Keratinocyte (primary cell): ENCODE results near the gene PALD1. TPM values are rescaled to one million over a fixed set of nuclear protein-coding genes. Genes with fewer than 3 reads are reported as not detected.
"Not testable (repeated sequence)": the region's sequence is repeated elsewhere in the genome, so short reads cannot be mapped to it uniquely, and the experiment has no call there.

ENCODE experiments used
- DNase-seq: peaks from one replicate; pipeline ENCODE4 v3.0.0-alpha.2; 2011; ENCODE audit warnings: low read depth, missing footprints, low spot score
- FAIRE-seq: peaks from 2 replicates; lab custom pipeline; 2011; peaks lifted over from hg19 to GRCh38; lab: Jason Lieb, UNC
- H2AFZ ChIP-seq: 2 replicates; pipeline ENCODE4 v1.6.0; 2012; ENCODE audit warnings: low read length, control low read depth, inconsistent platforms; ENCODE audit not compliant: control insufficient read depth
- H3K27ac ChIP-seq: 2 replicates; pipeline ENCODE4 v1.5.1; 2011; ENCODE audit warnings: low read length; ENCODE audit not compliant: control insufficient read depth, insufficient read depth
- H3K27me3 ChIP-seq: 3 replicates; pipeline ENCODE4 v1.6.0; 2011; ENCODE audit warnings: low read length; ENCODE audit not compliant: control insufficient read depth, insufficient read depth; ENCODE audit errors: extremely low read depth
- H3K36me3 ChIP-seq, 2 experiments: 2 replicates in 1 of 2; 3 replicates in 1 of 2; pipeline ENCODE4 v1.5.1; 2011; ENCODE audit warnings: low read length in 2 of 2, mild to moderate bottlenecking in 1 of 2; ENCODE audit not compliant: control insufficient read depth in 2 of 2, insufficient read depth in 2 of 2; ENCODE audit errors: extremely low read depth in 1 of 2
- H3K4me1 ChIP-seq: 3 replicates; pipeline ENCODE4 v1.5.1; 2011; ENCODE audit warnings: low read length; ENCODE audit not compliant: control insufficient read depth, insufficient read depth; ENCODE audit errors: extremely low read depth
- H3K4me2 ChIP-seq: 3 replicates; pipeline ENCODE4 v1.6.0; 2011; ENCODE audit warnings: low read depth, low read length; ENCODE audit not compliant: control insufficient read depth, insufficient read depth; ENCODE audit errors: extremely low read depth
- H3K4me3 ChIP-seq, 3 experiments: fragments of 200-600 bp in 1 of 3; sonication (generic) in 1 of 3; 2 replicates in 2 of 3; 3 replicates in 1 of 3; pipeline ENCODE4 v1.5.1; 2011 to 2016; ENCODE audit warnings: low read length in 3 of 3, mild to moderate bottlenecking in 3 of 3, control low read depth in 2 of 3, inconsistent platforms in 1 of 3, low read depth in 1 of 3, mixed read lengths in 1 of 3, mixed run types in 1 of 3, moderate library complexity in 1 of 3; ENCODE audit not compliant: control insufficient read depth in 2 of 3, insufficient read depth in 2 of 3; ENCODE audit errors: extremely low read depth in 1 of 3
- H3K79me2 ChIP-seq: 2 replicates; pipeline ENCODE4 v1.6.0; 2012; ENCODE audit warnings: low read length; ENCODE audit not compliant: control insufficient read depth, insufficient read depth
- H3K9ac ChIP-seq: 3 replicates; pipeline ENCODE4 v1.6.0; 2011; ENCODE audit warnings: low read length; ENCODE audit not compliant: control insufficient read depth, insufficient read depth; ENCODE audit errors: extremely low read depth
- H3K9me1 ChIP-seq: 3 replicates; pipeline ENCODE4 v1.6.0; 2011; ENCODE audit warnings: low read length; ENCODE audit not compliant: control insufficient read depth, insufficient read depth; ENCODE audit errors: extremely low read depth
- H3K9me3 ChIP-seq: 2 replicates; pipeline ENCODE4 v1.5.1; 2012; ENCODE audit warnings: low read depth, low read length; ENCODE audit not compliant: control insufficient read depth
- H4K20me1 ChIP-seq: 3 replicates; pipeline ENCODE4 v1.6.0; 2011; ENCODE audit warnings: low read length; ENCODE audit not compliant: control insufficient read depth, insufficient read depth; ENCODE audit errors: extremely low read depth
- EZH2 ChIP-seq: IDR thresholded peaks from one replicate; pipeline ENCODE4 v1.6.1; 2012; ENCODE audit warnings: inconsistent platforms, mild to moderate bottlenecking, low read length, moderate library complexity
- dilution Hi-C: fragments of 300-500 bp; cut with MboI; formaldehyde crosslinking; loops from one replicate; pipeline ENCODE4 v1.7.0; 2020; ENCODE audit warnings: low sequenced_read_pairs; ENCODE audit not compliant: extremely low pct_ligation_motif_present
- polyA plus RNA-seq, 5 experiments: library from polyadenylated mRNA; depleted of rRNA in 3 of 5; stranded (reverse) in 3 of 5; stranded (forward) in 1 of 5; unstranded in 1 of 5; fragments of >200 nt; gene quantifications; 1 replicate in 1 of 5; 2 replicates in 3 of 5; 3 replicates in 1 of 5; pipeline versions ENCODE4 v1.2.1 to v1.2.3, GENCODE V29; 2011 to 2012; ENCODE audit warnings: missing spikeins in 2 of 5, low read depth in 1 of 5, low replicate concordance in 1 of 5
- TF ChIP-seq, protein P1 (sequence below), 3 experiments: IDR thresholded peaks in 1 of 3; conservative IDR thresholded peaks in 1 of 3; optimal IDR thresholded peaks in 1 of 3; 2 replicates in 2 of 3; 3 replicates in 1 of 3; pipeline versions ENCODE3 to v1.5.1; 2011; ENCODE audit warnings: low read length in 3 of 3, mild to moderate bottlenecking in 3 of 3, moderate library complexity in 2 of 3, control low read depth in 1 of 3, inconsistent platforms in 1 of 3; ENCODE audit not compliant: insufficient read depth in 2 of 3; ENCODE audit errors: extremely low read depth in 1 of 3

Gene PALD1
- polyA plus RNA-seq, 1 donor (not counting 4 experiments of a cell fraction or from before 2014, with no cell fraction given): 0.83 TPM

DNA sequence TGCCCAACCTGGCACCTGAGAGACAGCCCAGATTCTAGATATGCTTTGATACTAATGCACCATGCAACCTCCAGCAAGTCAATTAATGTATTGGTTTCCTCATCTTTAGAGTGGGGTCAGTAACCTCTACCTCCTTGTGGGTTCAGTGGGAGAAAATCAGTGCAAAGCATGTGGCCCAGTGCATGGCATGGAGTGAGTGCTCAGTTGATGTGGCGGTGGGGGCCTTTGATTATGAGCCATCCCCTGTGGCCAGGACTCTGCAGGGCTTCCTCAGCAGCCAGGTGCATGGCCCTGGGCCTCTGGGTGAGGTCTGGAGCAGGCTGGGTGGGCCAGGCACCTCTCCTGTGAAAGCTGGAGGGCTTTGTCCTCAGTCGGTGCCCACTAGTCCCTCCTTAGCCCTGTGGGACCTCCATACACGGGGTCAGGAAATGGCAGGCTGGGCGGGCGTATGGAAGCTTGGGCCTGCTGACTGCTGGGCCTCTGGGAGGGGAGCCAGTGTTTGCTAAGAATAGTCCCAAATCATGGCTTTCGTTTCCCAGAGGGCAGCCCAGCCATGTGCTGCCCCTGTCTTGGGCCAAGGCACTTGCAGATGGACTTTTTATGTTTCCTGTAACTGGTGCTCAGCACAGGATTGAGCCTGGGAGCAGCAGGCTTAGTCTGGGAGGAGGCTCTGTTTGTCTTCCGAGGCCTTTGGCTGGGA is 3.4 kb downstream of the PALD1 start:
- Histone ChIP-seq H3K27me3 (no peaks in the 10 kb centered on the region), H3K9me1 (no peaks in the 10 kb centered on the region), H3K27ac (no peak overlapping the region), H3K79me2 (no peaks in the 10 kb centered on the region), H3K4me3 (no peak overlapping the region), H3K9me3 (no peaks in the 10 kb centered on the region), H3K4me1 (peaks cover 12% of the 10 kb centered on the region), H3K36me3 (peaks cover 0 to 3% of the 10 kb centered on the region in 2 experiments), H4K20me1 (peaks cover 5% of the 10 kb centered on the region), H2AFZ (no peak overlapping the region), H3K9ac (no peak overlapping the region), H3K4me2 (no peak overlapping the region)
- no peak for DNase-seq
- no peak for TF ChIP-seq EZH2
- TF ChIP-seq, protein P1, sequence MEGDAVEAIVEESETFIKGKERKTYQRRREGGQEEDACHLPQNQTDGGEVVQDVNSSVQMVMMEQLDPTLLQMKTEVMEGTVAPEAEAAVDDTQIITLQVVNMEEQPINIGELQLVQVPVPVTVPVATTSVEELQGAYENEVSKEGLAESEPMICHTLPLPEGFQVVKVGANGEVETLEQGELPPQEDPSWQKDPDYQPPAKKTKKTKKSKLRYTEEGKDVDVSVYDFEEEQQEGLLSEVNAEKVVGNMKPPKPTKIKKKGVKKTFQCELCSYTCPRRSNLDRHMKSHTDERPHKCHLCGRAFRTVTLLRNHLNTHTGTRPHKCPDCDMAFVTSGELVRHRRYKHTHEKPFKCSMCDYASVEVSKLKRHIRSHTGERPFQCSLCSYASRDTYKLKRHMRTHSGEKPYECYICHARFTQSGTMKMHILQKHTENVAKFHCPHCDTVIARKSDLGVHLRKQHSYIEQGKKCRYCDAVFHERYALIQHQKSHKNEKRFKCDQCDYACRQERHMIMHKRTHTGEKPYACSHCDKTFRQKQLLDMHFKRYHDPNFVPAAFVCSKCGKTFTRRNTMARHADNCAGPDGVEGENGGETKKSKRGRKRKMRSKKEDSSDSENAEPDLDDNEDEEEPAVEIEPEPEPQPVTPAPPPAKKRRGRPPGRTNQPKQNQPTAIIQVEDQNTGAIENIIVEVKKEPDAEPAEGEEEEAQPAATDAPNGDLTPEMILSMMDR (optimal IDR thresholded peaks at IDR 0.05 in 1 of 3, IDR thresholded peaks at IDR 0.05 in 1 of 3, conservative IDR thresholded peaks at IDR 0.05 in 1 of 3; ENCODE audit: extremely low read depth in 1 of 3, insufficient read depth in 2 of 3, low read length in 3 of 3): no peak
- no peak for FAIRE-seq
- dilution Hi-C loops: no loop called here

DNA sequence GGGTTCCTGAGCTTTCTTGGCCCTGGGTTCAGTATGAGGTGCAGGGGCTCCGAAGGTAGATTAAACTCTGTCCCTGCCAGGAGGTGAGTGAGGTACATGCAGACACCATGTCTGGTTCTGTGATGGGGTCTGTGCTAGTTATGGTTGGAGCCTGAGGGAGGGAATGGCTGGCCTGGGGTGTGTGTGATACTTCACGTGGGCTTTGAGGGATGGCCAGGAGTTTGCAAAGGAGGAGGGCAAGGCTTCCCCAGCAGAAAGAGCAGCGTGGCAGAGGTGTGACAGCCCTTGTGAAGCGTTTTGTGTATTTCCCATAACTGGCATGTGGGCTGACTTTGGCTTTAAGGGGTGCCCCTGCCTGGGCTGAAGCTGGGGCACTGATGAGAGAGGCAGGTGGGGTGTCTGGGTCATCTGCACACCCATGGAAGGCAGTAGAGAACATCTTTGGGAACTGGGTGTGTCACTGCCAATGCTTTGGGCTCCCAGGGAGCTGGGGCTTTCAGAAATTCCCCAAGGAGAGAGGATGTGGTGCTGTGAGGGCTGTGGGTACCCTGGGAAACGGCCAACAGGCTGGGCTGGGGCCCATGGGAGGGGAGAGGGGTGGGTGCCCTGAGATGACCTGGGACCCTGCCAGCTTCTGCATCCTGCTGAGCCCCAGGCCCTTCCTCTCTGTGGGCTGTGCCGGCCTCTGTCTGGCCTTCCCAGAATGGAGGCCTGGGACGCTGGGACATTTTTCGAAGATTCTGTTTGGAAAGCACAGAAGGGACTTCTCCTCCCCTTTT is 4.6 kb downstream of the PALD1 start:
- Histone ChIP-seq H2AFZ (no peak overlapping the region), H3K4me3 (no peak overlapping the region), H3K9me1 (no peaks in the 10 kb centered on the region), H3K4me2 (no peak overlapping the region), H3K27me3 (no peaks in the 10 kb centered on the region), H3K4me1 (peaks cover 4% of the 10 kb centered on the region), H3K9ac (no peak overlapping the region), H3K79me2 (no peaks in the 10 kb centered on the region), H4K20me1 (no peaks in the 10 kb centered on the region), H3K27ac (no peak overlapping the region), H3K36me3 (peaks cover 0 to 3% of the 10 kb centered on the region in 2 experiments), H3K9me3 (no peaks in the 10 kb centered on the region)
- DNase-seq (no peak), FAIRE-seq (no peak)
- dilution Hi-C loops: no loop called here
- TF ChIP-seq, protein P1 (optimal IDR thresholded peaks at IDR 0.05 in 1 of 3, IDR thresholded peaks at IDR 0.05 in 1 of 3, conservative IDR thresholded peaks at IDR 0.05 in 1 of 3; ENCODE audit: extremely low read depth in 1 of 3, insufficient read depth in 2 of 3, low read length in 3 of 3): no peak
- TF ChIP-seq EZH2: no peak

GRCh38 chr10:70483872-70484271 is 5.3 kb downstream of the PALD1 start:
- H3K27ac ChIP-seq, H3K4me3 ChIP-seq, H3K4me1 ChIP-seq, H4K20me1 ChIP-seq, H3K4me2 ChIP-seq, H2AFZ ChIP-seq, H3K9ac ChIP-seq, DNase-seq, H3K27me3 ChIP-seq, FAIRE-seq, H3K9me3 ChIP-seq, H3K9me1 ChIP-seq, dilution Hi-C loops, H3K79me2 ChIP-seq, H3K36me3 ChIP-seq: not testable (repeated sequence)
